SK-N-SH treated with all-trans-retinoic acid at 6 μM for 48 hours (cell line): ENCODE measurements around the gene STMN3.

Experiments used
- ZFP30 ChIP-seq: fragments of 450-650 bp; formaldehyde crosslinking; IDR thresholded peaks from 2 replicates; pipeline ENCODE4 v1.5.0; 2022; ENCODE audit warnings: mild to moderate bottlenecking, moderate library complexity
- TF ChIP-seq, protein P1 (sequence below): fragments of 250-450 bp; sonication (Bioruptor Pico); IDR thresholded peaks from 2 replicates; pipeline ENCODE4 v1.5.0; 2020; ENCODE audit warnings: mild to moderate bottlenecking, moderate library complexity
- TF ChIP-seq, protein P2 (sequence below): fragments of 250-450 bp; sonication (Bioruptor Pico); IDR thresholded peaks from 2 replicates; pipeline ENCODE4 v1.5.1; 2020; ENCODE audit warnings: low read depth, mild to moderate bottlenecking, moderate library complexity
- TF ChIP-seq, protein P3 (sequence below): fragments of 250-450 bp; sonication (Bioruptor Pico); IDR thresholded peaks from 2 replicates; pipeline ENCODE4 v1.5.1; 2021; ENCODE audit warnings: mild to moderate bottlenecking, moderate library complexity

DNA sequence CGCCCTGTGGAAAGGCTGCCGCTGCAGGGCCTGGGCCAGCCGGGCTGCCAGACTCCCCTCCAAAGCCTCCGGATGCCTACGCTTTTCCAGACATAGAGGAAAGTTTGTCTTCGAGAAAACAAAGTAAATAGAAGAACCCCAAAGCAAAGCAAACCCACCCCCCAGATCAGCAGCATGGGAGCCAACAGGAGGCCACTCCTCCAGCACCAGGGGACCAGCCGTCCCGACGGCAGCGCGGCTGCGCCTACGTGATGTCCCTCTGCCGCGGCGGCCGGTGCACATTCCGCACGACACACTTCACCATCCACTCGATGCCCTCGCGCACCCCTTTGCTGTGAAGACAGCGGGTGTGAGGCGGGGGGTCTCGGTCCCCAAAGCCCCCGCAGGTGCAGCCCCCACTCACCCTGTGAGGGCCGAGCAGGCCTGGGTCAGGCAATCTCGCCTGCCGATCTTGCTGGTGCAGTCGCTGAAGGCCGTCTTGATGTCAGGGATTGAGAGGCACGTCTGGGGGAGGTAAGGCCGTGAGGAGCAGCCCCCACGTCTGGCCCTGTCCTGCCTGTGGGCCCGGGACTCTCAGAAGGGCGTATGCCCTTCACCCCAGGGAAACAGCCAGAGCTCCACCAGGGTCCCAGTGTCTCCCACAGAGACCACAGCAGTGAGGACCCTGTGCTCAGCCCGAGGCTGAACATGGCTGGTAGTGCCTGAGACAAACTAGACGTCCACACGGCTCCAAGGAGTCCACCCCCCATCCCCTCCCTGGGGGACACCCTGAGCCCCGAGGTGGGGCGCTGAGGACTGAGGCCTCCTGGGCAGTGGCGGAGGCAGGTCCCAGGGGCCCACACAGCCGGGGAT lies 47.2 kb upstream of the STMN3 start:
- TF ChIP-seq, protein P1, sequence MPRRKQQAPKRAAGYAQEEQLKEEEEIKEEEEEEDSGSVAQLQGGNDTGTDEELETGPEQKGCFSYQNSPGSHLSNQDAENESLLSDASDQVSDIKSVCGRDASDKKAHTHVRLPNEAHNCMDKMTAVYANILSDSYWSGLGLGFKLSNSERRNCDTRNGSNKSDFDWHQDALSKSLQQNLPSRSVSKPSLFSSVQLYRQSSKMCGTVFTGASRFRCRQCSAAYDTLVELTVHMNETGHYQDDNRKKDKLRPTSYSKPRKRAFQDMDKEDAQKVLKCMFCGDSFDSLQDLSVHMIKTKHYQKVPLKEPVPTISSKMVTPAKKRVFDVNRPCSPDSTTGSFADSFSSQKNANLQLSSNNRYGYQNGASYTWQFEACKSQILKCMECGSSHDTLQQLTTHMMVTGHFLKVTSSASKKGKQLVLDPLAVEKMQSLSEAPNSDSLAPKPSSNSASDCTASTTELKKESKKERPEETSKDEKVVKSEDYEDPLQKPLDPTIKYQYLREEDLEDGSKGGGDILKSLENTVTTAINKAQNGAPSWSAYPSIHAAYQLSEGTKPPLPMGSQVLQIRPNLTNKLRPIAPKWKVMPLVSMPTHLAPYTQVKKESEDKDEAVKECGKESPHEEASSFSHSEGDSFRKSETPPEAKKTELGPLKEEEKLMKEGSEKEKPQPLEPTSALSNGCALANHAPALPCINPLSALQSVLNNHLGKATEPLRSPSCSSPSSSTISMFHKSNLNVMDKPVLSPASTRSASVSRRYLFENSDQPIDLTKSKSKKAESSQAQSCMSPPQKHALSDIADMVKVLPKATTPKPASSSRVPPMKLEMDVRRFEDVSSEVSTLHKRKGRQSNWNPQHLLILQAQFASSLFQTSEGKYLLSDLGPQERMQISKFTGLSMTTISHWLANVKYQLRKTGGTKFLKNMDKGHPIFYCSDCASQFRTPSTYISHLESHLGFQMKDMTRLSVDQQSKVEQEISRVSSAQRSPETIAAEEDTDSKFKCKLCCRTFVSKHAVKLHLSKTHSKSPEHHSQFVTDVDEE (CRISPR knock-in tag) = no peak
- no peak for TF ChIP-seq ZFP30
- TF ChIP-seq, protein P2, sequence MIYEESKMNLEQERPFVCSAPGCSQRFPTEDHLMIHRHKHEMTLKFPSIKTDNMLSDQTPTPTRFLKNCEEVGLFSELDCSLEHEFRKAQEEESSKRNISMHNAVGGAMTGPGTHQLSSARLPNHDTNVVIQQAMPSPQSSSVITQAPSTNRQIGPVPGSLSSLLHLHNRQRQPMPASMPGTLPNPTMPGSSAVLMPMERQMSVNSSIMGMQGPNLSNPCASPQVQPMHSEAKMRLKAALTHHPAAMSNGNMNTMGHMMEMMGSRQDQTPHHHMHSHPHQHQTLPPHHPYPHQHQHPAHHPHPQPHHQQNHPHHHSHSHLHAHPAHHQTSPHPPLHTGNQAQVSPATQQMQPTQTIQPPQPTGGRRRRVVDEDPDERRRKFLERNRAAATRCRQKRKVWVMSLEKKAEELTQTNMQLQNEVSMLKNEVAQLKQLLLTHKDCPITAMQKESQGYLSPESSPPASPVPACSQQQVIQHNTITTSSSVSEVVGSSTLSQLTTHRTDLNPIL = no peak
- TF ChIP-seq, protein P3, sequence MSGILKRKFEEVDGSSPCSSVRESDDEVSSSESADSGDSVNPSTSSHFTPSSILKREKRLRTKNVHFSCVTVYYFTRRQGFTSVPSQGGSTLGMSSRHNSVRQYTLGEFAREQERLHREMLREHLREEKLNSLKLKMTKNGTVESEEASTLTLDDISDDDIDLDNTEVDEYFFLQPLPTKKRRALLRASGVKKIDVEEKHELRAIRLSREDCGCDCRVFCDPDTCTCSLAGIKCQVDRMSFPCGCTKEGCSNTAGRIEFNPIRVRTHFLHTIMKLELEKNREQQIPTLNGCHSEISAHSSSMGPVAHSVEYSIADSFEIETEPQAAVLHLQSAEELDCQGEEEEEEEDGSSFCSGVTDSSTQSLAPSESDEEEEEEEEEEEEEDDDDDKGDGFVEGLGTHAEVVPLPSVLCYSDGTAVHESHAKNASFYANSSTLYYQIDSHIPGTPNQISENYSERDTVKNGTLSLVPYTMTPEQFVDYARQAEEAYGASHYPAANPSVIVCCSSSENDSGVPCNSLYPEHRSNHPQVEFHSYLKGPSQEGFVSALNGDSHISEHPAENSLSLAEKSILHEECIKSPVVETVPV = no peak
